Keratinocyte (primary cell): Measurements from ENCODE around the gene CHD2. TPM values are rescaled to one million over a fixed set of nuclear protein-coding genes. Genes with fewer than 3 reads are reported as not detected.

Experiments used
- DNase-seq: peaks from one replicate; pipeline ENCODE4 v3.0.0-alpha.2; 2011; ENCODE audit warnings: low read depth, missing footprints, low spot score
- FAIRE-seq: peaks from 2 replicates; lab custom pipeline; 2011; peaks lifted over from hg19 to GRCh38; lab: Jason Lieb, UNC
- H2AFZ ChIP-seq: 2 replicates; pipeline ENCODE4 v1.6.0; 2012; ENCODE audit warnings: low read length, control low read depth, inconsistent platforms; ENCODE audit not compliant: control insufficient read depth
- H3K27ac ChIP-seq: 2 replicates; pipeline ENCODE4 v1.5.1; 2011; ENCODE audit warnings: low read length; ENCODE audit not compliant: control insufficient read depth, insufficient read depth
- H3K27me3 ChIP-seq: 3 replicates; pipeline ENCODE4 v1.6.0; 2011; ENCODE audit warnings: low read length; ENCODE audit not compliant: control insufficient read depth, insufficient read depth; ENCODE audit errors: extremely low read depth
- H3K36me3 ChIP-seq, 2 experiments: 2 replicates in 1 of 2; 3 replicates in 1 of 2; pipeline ENCODE4 v1.5.1; 2011; ENCODE audit warnings: low read length in 2 of 2, mild to moderate bottlenecking in 1 of 2; ENCODE audit not compliant: control insufficient read depth in 2 of 2, insufficient read depth in 2 of 2; ENCODE audit errors: extremely low read depth in 1 of 2
- H3K4me1 ChIP-seq: 3 replicates; pipeline ENCODE4 v1.5.1; 2011; ENCODE audit warnings: low read length; ENCODE audit not compliant: control insufficient read depth, insufficient read depth; ENCODE audit errors: extremely low read depth
- H3K4me2 ChIP-seq: 3 replicates; pipeline ENCODE4 v1.6.0; 2011; ENCODE audit warnings: low read depth, low read length; ENCODE audit not compliant: control insufficient read depth, insufficient read depth; ENCODE audit errors: extremely low read depth
- H3K4me3 ChIP-seq, 3 experiments: fragments of 200-600 bp in 1 of 3; sonication (generic) in 1 of 3; 2 replicates in 2 of 3; 3 replicates in 1 of 3; pipeline ENCODE4 v1.5.1; 2011 to 2016; ENCODE audit warnings: low read length in 3 of 3, mild to moderate bottlenecking in 3 of 3, control low read depth in 2 of 3, inconsistent platforms in 1 of 3, low read depth in 1 of 3, mixed read lengths in 1 of 3, mixed run types in 1 of 3, moderate library complexity in 1 of 3; ENCODE audit not compliant: control insufficient read depth in 2 of 3, insufficient read depth in 2 of 3; ENCODE audit errors: extremely low read depth in 1 of 3
- H3K79me2 ChIP-seq: 2 replicates; pipeline ENCODE4 v1.6.0; 2012; ENCODE audit warnings: low read length; ENCODE audit not compliant: control insufficient read depth, insufficient read depth
- H3K9ac ChIP-seq: 3 replicates; pipeline ENCODE4 v1.6.0; 2011; ENCODE audit warnings: low read length; ENCODE audit not compliant: control insufficient read depth, insufficient read depth; ENCODE audit errors: extremely low read depth
- H3K9me1 ChIP-seq: 3 replicates; pipeline ENCODE4 v1.6.0; 2011; ENCODE audit warnings: low read length; ENCODE audit not compliant: control insufficient read depth, insufficient read depth; ENCODE audit errors: extremely low read depth
- H3K9me3 ChIP-seq: 2 replicates; pipeline ENCODE4 v1.5.1; 2012; ENCODE audit warnings: low read depth, low read length; ENCODE audit not compliant: control insufficient read depth
- H4K20me1 ChIP-seq: 3 replicates; pipeline ENCODE4 v1.6.0; 2011; ENCODE audit warnings: low read length; ENCODE audit not compliant: control insufficient read depth, insufficient read depth; ENCODE audit errors: extremely low read depth
- EZH2 ChIP-seq: IDR thresholded peaks from one replicate; pipeline ENCODE4 v1.6.1; 2012; ENCODE audit warnings: inconsistent platforms, mild to moderate bottlenecking, low read length, moderate library complexity
- dilution Hi-C: fragments of 300-500 bp; cut with MboI; formaldehyde crosslinking; loops from one replicate; pipeline ENCODE4 v1.7.0; 2020; ENCODE audit warnings: low sequenced_read_pairs; ENCODE audit not compliant: extremely low pct_ligation_motif_present
- polyA plus RNA-seq, 5 experiments: library from polyadenylated mRNA; depleted of rRNA in 3 of 5; stranded (reverse) in 3 of 5; stranded (forward) in 1 of 5; unstranded in 1 of 5; fragments of >200 nt; gene quantifications; 1 replicate in 1 of 5; 2 replicates in 3 of 5; 3 replicates in 1 of 5; pipeline versions ENCODE4 v1.2.1 to v1.2.3, GENCODE V29; 2011 to 2012; ENCODE audit warnings: missing spikeins in 2 of 5, low read depth in 1 of 5, low replicate concordance in 1 of 5
- TF ChIP-seq, protein P1 (sequence below), 3 experiments: IDR thresholded peaks in 1 of 3; conservative IDR thresholded peaks in 1 of 3; optimal IDR thresholded peaks in 1 of 3; 2 replicates in 2 of 3; 3 replicates in 1 of 3; pipeline versions ENCODE3 to v1.5.1; 2011; ENCODE audit warnings: low read length in 3 of 3, mild to moderate bottlenecking in 3 of 3, moderate library complexity in 2 of 3, control low read depth in 1 of 3, inconsistent platforms in 1 of 3; ENCODE audit not compliant: insufficient read depth in 2 of 3; ENCODE audit errors: extremely low read depth in 1 of 3

CHD2 gene
- polyA plus RNA-seq, 1 donor (not counting 4 experiments of a cell fraction or from before 2014, with no cell fraction given): 62.0 TPM

GRCh38 chr15:93049233-93049632, 149.1 kb downstream of the CHD2 start:
- no peak for FAIRE-seq
- no peak overlapping the region for H3K27ac ChIP-seq

DNA sequence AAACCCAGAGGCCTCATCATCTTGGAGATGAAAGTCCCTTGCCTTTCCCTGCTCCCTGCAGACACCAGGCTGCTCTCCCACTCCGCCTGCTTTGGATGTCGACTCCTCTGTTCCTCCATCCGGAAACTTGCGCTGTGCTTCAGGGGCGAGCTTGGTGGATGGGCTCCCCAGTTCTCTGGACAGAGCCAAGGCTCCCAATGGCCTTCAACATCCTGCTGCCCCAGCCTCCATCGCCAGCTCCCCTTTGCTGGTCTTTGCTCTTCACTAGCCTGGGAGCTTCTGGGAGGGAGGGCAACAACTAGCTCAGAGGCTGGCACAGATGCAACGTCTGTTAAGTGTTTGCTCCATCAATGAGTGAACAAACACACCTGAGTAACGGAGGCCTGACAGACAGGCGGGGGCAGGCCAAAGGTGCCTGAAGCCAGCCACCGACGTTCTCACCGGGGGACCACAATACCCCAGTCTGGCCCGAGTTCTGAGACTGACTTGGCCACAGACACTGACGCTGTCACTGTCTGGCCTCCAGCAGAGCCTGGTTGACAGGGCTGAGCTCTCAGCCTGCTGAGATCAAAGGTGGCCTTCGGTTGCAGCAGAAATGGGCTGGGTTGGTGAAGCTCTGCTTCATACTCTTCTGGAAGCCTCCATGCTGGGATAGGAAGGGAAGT, 149.9 kb downstream of the CHD2 start:
- FAIRE-seq: no peak
- Histone ChIP-seq H3K4me3 (no peak overlapping the region), H3K79me2 (no peaks in the 10 kb centered on the region), H3K4me2 (no peak overlapping the region), H3K27ac (no peak overlapping the region), H2AFZ (no peak overlapping the region), H3K9ac (no peak overlapping the region), H3K27me3 (peaks cover 8% of the 10 kb centered on the region), H3K9me3 (no peaks in the 10 kb centered on the region), H3K36me3 (no peaks in the 10 kb centered on the region), H4K20me1 (no peaks in the 10 kb centered on the region), H3K4me1 (peaks cover 6% of the 10 kb centered on the region), H3K9me1 (no peaks in the 10 kb centered on the region)
- TF ChIP-seq, protein P1, sequence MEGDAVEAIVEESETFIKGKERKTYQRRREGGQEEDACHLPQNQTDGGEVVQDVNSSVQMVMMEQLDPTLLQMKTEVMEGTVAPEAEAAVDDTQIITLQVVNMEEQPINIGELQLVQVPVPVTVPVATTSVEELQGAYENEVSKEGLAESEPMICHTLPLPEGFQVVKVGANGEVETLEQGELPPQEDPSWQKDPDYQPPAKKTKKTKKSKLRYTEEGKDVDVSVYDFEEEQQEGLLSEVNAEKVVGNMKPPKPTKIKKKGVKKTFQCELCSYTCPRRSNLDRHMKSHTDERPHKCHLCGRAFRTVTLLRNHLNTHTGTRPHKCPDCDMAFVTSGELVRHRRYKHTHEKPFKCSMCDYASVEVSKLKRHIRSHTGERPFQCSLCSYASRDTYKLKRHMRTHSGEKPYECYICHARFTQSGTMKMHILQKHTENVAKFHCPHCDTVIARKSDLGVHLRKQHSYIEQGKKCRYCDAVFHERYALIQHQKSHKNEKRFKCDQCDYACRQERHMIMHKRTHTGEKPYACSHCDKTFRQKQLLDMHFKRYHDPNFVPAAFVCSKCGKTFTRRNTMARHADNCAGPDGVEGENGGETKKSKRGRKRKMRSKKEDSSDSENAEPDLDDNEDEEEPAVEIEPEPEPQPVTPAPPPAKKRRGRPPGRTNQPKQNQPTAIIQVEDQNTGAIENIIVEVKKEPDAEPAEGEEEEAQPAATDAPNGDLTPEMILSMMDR (optimal IDR thresholded peaks at IDR 0.05 in 1 of 3, IDR thresholded peaks at IDR 0.05 in 1 of 3, conservative IDR thresholded peaks at IDR 0.05 in 1 of 3; ENCODE audit: extremely low read depth in 1 of 3, insufficient read depth in 2 of 3, low read length in 3 of 3): no peak
- no peak for TF ChIP-seq EZH2
- dilution Hi-C loops: no loop called here
- no peak for DNase-seq

More at GRCh38 chr15:93049233-93049632, 149.1 kb downstream of the CHD2 start:
- dilution Hi-C loops: no loop called here
- H3K27me3 ChIP-seq: peaks cover 8% of the 10 kb centered on the region
- peak overlapping the region; percentile 3 for H3K4me2 ChIP-seq
- no peak overlapping the region for H3K4me3 ChIP-seq
- no peak for TF ChIP-seq EZH2
- TF ChIP-seq, protein P1 (optimal IDR thresholded peaks at IDR 0.05 in 1 of 3, IDR thresholded peaks at IDR 0.05 in 1 of 3, conservative IDR thresholded peaks at IDR 0.05 in 1 of 3; ENCODE audit: extremely low read depth in 1 of 3, insufficient read depth in 2 of 3, low read length in 3 of 3): no peak
- DNase-seq: no peak
- H3K9me3 ChIP-seq: no peaks in the 10 kb centered on the region
- H3K36me3 ChIP-seq: no peaks in the 10 kb centered on the region
- no peak overlapping the region for H2AFZ ChIP-seq
- H4K20me1 ChIP-seq: no peaks in the 10 kb centered on the region
- no peaks in the 10 kb centered on the region for H3K79me2 ChIP-seq
- peaks cover 6% of the 10 kb centered on the region for H3K4me1 ChIP-seq
- H3K9me1 ChIP-seq: no peaks in the 10 kb centered on the region
- no peak overlapping the region for H3K9ac ChIP-seq
